NCI-H2107 treated with DMSO at 0.1 percent for 48 hours (cell line): ENCODE measurements around the gene KLK8.
"Not testable (repeated sequence)": the region's sequence is repeated elsewhere in the genome, so short reads cannot be mapped to it uniquely, and the experiment has no call there.

Experiments used
- DNase-seq: peaks from one replicate; lab custom pipeline; 2025; ENCODE audit not compliant: unreplicated experiment; lab: John Stamatoyannopoulos, UW

KLK8 gene

GRCh38 chr19:50984416-50984815 lies 17.0 kb downstream of the KLK8 start:
- not testable (repeated sequence) for DNase-seq

- no peak for DNase-seq
These were observed 17.6 kb downstream of the KLK8 start, which contains the start of gene KLK7 for GRCh38 chr19:50983625-50984292. TSS of gene KLK7 (minus strand) at chr19:50983917. CDS start at chr19:50982399, 1,518 bp downstream.

- DNase-seq: no peak
These were observed 19.2 kb downstream of the KLK8 start for GRCh38 chr19:50982186-50982585.

DNA sequence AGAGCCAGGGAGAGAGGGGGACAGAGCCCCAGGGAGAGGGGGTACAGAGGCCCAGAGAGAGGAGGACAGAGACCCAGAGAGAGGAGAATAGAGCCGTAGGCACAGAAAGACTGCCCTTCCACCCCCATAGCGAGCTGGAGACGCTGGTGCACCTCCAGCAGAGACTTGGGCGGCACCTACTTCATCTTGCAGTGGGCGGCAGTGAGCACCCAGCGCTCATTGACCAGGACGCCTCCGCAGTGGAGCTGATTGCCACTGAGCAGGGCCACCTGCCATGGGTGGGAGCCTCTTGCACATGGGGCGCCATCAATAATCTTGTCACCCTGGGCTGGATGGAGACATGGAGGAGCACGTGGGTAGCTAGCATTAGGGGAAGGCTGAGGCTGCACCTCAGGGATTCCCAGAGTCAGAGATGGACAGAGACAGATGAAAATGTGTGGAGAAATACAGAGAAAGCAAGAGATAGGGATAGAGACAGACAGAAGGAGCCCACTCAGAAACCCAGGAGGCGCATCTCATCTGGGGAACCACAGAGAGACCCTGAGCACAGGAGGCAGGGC lies 19.7 kb downstream of the KLK8 start:
- no peak for DNase-seq

- DNase-seq: no peak
These were observed 21.2 kb downstream of the KLK8 start for GRCh38 chr19:50980208-50980607.

- no peak for DNase-seq
These were observed 21.6 kb downstream of the KLK8 start for GRCh38 chr19:50979758-50980157.

DNA sequence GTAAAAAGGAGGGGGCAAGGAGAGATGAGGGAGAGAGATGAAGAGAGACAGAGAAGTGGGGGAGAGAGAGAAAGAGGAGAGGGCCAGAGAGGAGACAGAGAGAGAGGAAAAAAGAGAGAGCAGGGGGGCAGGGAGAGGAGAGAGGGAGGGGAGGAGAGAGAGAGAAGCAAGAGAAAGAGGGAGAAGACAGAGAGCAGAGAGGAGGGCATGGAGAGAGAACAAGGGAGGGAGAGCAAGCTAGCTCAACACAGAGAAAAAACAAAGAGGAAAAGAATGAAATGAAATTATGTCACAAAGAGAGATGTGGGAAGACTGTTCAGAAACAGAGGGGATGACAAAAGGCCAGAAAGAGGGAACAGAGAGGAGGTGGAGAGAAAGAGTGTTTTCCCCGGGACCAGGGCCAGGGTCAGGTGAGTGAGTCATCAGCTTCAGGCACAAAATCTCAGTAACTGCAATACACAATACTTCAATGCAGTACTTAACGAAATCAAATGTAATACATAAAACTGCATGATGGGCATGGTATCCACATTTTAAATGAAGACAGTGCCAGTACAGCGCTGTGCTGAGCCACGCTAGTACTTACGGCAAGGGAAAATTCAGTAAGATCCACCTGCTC lies 22.5 kb downstream of the KLK8 start:
- DNase-seq: no peak

GRCh38 chr19:50977626-50978025 lies 23.8 kb downstream of the KLK8 start:
- no peak for DNase-seq

- no peak for DNase-seq
These were observed 25.6 kb downstream of the KLK8 start for GRCh38 chr19:50975766-50976165.

DNA sequence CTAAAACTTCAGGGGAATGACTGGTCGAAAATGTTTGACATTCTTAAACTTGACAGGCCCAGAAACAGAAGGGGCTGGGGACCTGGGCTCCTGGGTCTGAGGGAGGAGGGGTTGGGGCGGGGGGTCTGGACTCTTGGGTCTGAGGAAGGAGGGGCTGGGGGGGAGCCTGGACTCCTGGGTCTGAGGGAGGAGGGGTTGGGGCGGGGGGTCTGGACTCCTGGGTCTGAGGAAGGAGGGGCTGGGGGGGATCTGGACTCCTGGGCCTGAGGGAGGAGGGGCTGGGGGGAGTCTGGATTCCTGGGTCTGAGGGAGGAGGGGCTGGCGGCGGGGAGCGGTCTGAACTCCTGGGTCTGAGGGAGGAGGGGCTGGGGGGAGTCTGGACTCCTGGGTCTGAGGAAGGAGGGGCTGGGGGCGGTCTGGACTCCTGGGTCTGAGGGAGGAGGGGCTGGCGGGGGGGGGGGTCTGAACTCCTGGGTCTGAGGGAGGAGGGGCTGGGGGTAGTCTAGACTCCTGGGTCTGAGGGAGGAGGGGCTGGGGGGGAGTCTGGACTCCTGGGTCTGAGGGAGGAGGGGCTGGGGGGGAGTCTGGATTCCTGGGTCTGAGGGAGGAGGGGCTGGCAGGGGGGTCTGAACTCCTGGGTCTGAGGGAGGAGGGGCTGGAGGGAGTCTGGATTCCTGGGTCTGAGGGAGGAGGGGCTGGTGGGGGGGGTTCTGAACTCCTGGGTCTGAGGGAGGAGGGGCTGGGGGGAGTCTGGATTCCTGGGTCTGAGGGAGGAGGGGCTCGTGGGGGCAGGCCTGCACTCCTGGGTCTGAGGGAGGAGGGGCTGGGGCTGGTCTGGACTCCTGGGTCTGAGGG lies 26.5 kb downstream of the KLK8 start:
- no peak for DNase-seq

- DNase-seq: no peak
These were observed 28.5 kb downstream of the KLK8 start for GRCh38 chr19:50972795-50973376.

DNA sequence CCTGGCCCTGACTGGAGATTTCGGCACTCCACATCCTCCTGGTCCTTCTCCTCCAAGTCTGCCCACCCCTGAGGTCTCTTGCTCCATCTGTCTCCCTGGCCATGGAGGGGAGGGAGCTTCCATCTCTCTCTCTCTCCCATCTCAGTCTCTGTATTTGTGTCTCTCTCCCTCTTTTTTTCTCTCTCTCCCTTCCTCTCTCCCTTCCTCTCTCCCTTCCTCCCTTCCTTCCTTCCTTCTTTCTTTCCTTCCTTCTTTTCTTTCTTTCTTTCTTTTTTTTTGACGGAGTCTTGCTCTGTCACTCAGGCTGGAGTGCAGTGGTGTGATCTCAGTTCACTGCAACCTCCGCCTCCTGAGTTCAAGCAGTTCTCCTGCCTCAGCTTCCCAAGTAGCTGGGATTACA lies 31.6 kb downstream of the KLK8 start:
- DNase-seq: not testable (repeated sequence)

DNA sequence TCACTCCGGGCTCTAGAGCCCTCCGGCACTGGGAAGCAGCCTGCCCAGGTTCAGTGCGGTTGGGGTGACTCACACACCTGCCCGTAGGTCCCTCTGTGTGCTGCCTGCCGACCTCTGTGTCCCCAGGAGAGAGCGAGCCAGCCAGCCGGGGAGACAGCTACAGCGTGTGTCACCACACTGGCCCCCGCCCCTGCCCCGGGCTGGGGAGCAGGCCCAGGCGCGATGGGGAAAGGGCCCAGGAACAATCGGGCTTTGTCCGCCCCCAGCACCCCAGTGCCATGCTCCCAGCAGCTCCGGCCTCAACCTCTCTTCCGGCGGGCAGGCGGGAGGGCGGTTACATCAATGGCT lies 32.0 kb downstream of the KLK8 start, which contains the start of gene KLK6:
KLK6 (minus strand) TSS at position 179 of the 348 bp plus-strand sequence. CDS start 1,487 bp downstream, outside the sequence.
- DNase-seq: no peak

- no peak for DNase-seq
These were observed 32.5 kb downstream of the KLK8 start for GRCh38 chr19:50968716-50969412.

GRCh38 chr19:50967929-50968715 lies 33.3 kb downstream of the KLK8 start:
- no peak for DNase-seq

DNA sequence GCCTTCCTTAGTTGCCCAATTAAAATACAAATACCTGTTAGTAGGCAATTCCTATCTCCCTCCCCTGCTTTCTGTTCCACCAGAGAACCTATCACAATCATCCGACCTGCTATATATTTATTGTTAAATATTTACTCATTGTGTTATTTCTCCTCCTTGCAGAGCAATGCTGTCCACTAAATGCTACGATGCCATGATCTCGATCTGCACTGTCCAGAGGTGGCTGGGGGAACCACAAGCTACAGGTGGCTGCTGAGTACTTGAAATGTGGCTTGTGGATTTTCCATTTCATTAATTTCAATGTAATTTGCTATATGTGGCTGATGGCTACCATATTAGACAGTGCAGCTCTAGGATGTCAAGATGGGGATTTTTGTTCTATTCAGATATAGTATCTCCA lies 37.1 kb downstream of the KLK8 start:
- no peak for DNase-seq

- no peak for DNase-seq
These were observed 38.0 kb downstream of the KLK8 start for GRCh38 chr19:50963381-50963780.

DNA sequence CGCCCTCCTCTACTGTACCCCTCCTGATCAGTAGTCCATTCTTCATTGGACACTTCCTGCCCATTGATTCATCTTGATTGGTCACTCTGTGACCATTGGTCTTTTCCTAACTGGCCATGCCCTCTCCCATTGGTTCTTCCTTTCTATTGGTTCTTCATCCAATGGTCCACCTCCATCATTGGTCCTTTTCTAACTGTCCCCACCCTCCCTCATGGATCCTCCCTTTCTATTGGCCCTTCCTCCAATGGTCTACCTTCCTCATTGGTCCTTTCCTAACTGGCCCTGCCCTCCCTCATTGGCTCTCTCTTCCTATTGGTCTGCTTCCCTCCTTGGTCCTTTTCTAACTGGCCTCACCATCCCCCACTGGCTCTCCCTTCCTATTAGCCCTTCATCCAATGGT lies 39.2 kb downstream of the KLK8 start:
- no peak for DNase-seq

GRCh38 chr19:50959731-50960500 lies 41.5 kb downstream of the KLK8 start:
- DNase-seq: no peak
